Cortex of kidney (tissue), 1 donor: ENCODE measurements around the gene RAD23B.

Source experiments
- DNase-seq: peaks from one replicate; lab custom pipeline; 2025; lab: John Stamatoyannopoulos, UW

The RAD23B gene

DNA sequence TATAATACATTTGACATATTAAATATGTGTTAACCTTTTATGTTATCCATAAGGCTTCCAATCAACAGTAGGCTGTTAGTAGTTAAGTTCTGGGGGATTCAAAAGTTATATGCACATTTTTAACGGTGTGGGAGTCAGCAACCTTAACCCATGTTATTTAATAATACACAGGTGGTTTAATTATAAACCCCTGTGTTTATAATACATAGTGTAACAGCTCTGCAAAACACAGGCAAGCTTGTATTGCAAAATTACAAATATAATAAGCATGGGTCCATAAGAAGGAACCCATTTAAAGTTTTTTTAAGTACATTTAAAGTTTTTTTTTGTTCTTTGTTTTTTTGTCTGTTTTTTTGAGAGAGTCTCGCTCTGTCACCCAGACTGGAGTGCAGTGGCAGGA lies 14.5 kb upstream of the RAD23B start:
- DNase-seq: no peak

DNA sequence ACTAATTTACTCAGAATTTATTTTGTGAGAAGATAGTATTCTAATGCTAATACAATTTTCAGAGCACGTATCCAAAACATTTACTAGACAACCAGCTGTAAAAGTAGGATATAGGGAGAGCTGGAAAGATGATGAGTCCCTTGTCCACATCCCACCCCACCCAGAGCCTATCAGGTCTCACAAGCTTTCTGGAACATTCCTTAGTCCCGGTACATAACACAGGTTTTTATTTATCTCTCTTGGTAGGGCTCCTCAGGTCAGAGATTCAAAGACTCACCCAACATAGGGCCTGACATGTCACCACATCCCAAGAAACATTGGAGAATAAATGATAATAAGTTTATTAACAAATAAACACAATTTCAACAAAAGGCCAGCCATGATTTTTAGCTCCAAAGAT lies 13.8 kb upstream of the RAD23B start:
- DNase-seq: no peak

- no peak for DNase-seq
Measured at GRCh38 chr9:107269681-107270080, 13.4 kb upstream of the RAD23B start.

DNA sequence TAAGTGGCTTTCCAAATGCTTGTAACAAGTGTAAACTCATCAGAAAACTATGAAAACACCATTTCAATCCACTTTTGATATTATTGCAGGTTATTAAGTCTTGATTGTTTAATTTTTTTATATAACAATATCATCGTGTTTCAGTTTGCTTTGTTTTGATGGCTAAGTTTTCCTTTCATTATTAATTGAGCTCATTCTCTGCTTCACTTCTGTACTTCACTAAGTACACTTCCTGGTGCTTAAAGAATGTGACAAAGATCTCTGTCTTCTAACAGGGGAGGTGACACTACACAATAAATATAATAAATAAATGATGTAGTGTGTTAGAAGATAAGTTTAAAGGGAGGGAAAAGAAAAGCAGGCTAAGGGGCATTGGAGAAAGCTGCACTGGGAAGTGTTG lies 13.0 kb upstream of the RAD23B start:
- no peak for DNase-seq

DNA sequence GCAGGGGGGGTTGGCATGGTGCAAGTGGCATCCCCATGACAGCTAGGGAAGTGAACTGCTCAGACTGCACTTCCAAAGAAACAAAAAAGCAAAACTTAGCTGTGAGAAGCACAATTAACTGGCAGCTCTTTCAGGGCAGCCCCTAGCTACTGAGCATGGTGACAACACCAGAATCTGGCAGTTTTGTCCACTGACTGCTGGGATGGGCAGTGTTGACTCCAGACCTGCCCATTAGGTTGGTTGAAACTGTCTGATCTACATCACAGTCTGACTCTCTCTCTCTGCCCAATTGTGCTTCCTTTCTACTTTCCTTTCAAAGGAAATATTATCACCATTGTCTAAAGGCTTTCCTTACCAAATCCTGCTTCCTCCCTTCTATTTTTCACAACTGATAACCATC lies 12.5 kb upstream of the RAD23B start:
- no peak for DNase-seq

DNA sequence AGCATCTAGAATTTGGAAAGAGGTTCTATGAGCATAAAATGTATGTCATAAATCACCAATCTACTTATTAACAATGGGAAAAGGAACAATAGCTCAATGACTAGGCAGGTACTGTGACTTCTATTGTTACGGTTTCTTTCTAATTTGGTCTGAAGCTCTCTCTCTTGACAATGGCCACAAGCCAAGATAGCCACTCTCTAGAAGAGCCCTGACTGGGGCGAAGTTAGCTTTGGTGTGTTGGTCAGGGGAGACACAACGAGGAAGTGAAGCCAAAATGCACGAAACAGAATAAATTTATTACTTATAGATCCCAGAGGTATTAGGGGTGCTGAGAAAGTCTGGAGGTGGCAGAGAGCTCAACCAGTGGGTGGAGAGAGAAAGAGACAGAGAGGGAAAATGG lies 9.4 kb upstream of the RAD23B start:
- DNase-seq: no peak

DNA sequence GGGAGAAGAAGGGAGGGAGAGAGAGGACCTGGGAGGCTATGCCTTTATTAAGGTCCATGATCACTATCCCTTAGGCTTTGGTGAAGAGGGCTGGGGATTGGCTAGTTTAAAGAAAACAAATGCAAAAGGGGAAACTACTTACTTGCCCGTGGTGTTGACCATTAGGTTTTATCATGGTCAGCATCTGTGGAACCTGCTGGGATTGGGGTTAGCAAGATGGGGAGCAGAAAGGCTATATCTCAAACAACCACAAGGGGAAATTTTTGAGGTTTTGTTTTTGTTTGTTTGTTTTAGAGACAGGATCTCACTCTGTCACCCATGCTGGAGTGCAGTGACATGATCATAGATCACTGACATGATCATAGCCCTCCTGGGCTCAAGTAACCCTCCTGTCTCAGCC lies 9.0 kb upstream of the RAD23B start:
- no peak for DNase-seq

GRCh38 chr9:107274953-107275422 lies 8.1 kb upstream of the RAD23B start:
- DNase-seq: no peak

DNA sequence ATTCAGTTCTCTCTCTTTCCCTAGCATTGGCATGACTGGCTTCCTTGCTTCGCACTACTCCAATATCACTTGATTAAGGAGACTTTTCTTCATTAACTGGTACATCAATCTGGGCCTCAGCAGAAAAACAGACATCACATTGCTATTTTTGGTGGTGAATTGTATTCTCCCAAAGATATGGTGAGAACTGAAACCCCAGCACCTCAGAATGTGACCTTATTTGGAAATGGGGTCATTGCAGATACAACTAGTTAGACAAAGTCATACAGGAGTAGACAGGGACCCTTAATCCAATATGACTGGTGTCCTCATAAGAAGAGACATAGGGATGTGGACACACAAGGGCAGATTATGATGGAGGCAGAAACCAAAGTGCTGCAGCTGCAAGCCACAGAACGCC lies 7.5 kb upstream of the RAD23B start:
- DNase-seq: no peak

DNA sequence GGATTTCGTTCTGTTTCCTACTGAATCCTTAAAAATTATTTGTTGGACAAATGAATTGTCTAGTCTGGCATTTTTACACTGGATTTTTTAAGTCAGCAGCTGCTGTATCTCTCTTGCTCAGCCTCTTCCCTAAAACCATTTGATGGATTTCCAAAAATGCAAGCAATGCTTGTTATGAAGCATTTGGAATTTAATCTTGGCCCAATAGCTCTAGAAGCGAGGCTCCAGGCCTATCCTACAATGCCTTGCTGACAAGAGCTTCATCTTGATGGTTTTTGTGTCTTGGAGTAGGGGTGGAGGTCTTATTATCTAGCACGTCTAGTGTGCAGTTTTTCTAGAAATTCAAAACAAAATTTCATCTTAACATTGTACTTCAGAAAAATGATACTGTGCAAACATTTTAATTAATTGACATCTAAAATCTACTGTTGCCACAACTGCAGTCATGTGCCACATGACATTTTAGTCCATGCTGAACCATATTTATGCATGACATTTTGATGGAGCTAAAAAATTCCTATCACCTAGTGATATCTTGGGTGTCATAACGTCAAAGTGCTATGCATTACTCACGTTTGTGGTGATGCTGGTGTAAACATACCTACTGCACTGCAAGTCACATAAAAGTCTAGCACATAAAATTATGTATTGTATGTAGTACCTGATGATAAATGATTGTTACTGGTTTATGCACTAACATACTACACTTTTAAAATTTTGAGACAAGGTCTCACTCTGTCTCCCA lies 5.9 kb upstream of the RAD23B start:
- no peak for DNase-seq

- no peak for DNase-seq
Measured at GRCh38 chr9:107277801-107278200, 5.3 kb upstream of the RAD23B start.

DNA sequence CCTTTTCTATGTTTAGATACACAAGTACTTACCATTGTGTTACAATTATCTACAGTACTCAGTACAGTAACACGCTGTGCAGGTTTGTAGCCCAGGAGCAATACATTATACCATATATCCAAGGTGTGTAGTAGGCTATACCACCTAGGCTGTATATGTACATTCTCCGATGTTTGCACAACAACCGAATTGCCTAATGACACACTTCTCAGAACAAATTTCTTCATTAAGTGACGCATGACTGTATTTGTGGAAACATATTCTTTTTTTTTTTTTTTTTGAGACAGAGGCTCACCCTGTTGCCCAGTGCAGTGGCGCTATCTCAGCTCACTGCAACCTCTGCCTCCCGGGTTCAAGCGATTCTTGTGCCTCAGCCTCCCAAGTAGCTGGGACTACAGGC lies 4.0 kb upstream of the RAD23B start:
- no peak for DNase-seq

- DNase-seq: no peak
Measured at GRCh38 chr9:107280543-107280942, 2.5 kb upstream of the RAD23B start.

DNA sequence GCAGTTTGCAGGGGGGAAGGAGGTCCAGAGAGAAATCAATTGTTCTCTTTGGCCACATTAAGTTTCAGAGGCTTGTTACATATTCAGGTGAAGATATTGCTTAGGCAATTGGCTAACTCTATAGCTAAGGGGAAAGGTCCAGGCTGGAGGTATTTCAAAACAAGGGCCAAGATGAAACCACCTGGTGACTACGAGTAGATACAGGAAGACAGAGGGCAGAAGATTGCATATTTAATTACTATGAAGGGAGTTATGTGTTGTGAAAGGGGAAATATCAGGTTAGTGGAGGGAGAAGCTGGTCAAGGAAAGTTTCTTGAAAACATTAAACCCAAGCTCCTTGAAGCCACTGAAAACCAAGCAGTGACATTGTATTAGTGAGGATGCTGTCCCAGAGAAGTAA lies 1.9 kb upstream of the RAD23B start:
- DNase-seq: no peak

DNA sequence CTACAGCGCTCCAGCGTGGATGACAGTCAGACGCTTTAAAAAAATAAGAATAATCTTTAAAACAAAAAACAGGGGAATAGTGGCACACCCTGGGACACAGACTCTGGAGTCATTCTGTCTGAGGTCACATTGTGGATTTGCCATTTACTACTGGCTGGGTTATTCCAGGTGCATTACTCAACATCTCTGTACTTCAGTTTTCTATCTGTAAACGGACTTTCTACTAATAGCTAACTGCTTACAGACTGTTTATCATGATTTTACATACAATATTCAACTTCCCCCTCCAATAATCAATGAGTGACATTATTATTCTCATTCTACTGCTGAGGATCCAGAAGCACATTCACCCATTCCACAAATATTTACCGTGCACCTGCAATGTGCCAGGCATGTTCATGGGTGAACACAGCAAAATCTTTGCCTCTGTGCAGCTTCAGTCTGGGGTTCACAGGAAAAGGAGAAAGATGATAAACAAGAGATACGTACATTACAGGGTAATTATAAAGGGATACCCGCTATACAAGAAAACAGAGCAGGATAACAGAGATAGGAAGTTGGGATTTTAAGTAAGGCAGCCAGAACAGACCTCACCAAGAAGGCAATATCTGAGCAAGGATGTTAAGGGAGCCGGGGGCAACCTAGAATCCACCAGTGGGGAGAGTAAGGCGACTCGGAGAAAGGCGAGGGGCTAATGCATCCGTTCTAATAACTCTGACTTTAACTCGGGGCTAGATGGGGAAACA lies 984 bp upstream of the RAD23B start:
- DNase-seq: no peak

DNA sequence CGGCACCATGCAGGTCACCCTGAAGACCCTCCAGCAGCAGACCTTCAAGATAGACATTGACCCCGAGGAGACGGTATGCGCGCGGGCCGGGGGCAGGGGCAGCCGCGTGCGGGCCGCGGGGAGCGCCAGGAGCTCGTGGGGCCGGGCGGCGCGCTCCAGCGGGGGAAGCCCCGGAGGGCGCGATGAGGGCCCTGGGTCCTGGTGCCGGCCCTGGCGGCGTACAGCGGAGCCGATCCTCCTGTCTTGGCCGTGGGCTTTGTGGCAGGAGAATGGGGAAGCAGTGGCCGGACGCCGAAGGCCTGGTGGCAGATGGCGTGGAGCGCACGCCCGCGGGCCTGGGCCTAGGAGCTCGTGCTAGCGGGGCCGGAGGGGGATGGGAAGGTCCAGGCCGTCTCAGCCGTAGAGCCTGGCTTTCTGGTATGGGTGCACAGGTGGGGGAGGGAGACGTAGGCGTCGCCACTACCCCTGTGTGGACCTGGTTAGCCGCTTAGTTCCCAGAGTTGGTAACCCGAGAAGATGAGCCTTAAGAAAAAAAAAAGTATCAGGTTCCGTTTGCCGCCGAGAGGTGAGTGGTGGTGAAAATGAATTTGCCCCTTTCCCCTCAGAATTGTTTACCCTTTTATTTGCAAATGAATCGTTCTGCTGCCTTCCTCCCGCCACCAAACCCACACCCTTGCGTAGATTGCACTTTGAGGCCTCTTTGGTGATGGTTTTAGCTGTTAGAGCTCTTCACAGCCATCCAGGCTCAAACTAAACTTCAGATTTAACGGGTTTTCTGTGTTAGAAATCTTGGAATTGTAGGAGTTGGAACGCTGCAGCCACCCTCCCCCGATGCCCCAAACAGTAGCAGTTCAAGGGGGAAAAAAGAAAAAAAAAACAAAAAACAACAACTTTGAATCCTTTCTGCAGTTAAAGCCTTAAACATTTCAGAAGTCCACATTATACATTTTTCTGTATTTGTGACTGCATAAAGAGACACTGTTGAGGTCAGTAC lies 841 bp downstream of the RAD23B start:
- DNase-seq: no peak

GRCh38 chr9:107284636-107285035 lies 1.6 kb downstream of the RAD23B start:
- DNase-seq: no peak

- DNase-seq: no peak
Measured at GRCh38 chr9:107285286-107285685, 2.2 kb downstream of the RAD23B start.

- DNase-seq: no peak
Measured at GRCh38 chr9:107286057-107286456, 3.0 kb downstream of the RAD23B start.

GRCh38 chr9:107288701-107289100 lies 5.6 kb downstream of the RAD23B start:
- DNase-seq: no peak

DNA sequence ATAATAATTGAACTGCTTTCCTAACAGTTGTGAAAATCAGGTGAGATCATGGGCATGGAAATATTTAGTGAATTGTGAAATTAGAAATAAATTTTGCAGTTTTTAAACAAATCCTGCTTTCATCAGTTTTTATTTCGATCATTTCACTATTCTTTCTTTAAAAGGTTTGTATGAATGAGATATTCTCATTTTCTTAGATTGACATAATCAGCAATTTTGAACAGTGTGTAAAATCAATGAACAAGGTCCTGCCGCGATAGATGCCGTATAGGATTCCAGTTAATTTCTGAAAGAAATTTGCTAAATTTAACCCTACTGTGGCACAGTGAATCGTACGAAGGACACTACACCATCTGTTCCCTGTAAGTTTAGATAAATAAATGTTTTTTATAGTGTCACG lies 7.5 kb downstream of the RAD23B start:
- DNase-seq: no peak

GRCh38 chr9:107292821-107293542 lies 9.9 kb downstream of the RAD23B start:
- no peak for DNase-seq
